DMS53 treated with DMSO at 0.1 percent for 48 hours (cell line): ENCODE results near the gene TADA3.
A peak's percentile ranks its signal among the peaks of the same experiment; 100 is the strongest.

Experiments
- DNase-seq: peaks from one replicate; lab custom pipeline; 2025; ENCODE audit not compliant: unreplicated experiment; lab: John Stamatoyannopoulos, UW

Gene TADA3

GRCh38 chr3:9765865-9766264 lies 26.4 kb downstream of the TADA3 start:
- no peak for DNase-seq

GRCh38 chr3:9762871-9763270 lies 29.4 kb downstream of the TADA3 start:
- no peak for DNase-seq

- no peak for DNase-seq
These were observed 30.4 kb downstream of the TADA3 start for GRCh38 chr3:9761919-9762318.

- no peak for DNase-seq
These were observed 31.3 kb downstream of the TADA3 start for GRCh38 chr3:9760779-9761505.

- no peak for DNase-seq
These were observed 34.8 kb downstream of the TADA3 start for GRCh38 chr3:9757427-9757826.

GRCh38 chr3:9754678-9755077 lies 37.6 kb downstream of the TADA3 start:
- DNase-seq, result no peak

GRCh38 chr3:9750556-9751411 lies 41.5 kb downstream of the TADA3 start:
- no peak for DNase-seq

- DNase-seq, result peak; percentile 51
These were observed 42.4 kb downstream of the TADA3 start, which contains the start of gene OGG1 for GRCh38 chr3:9749645-9750555. Gene OGG1, plus strand, starts transcription at chr3:9749952. Its CDS starts 335 bp downstream, at chr3:9750287.

- DNase-seq, result no peak
These were observed 43.0 kb downstream of the TADA3 start for GRCh38 chr3:9749296-9749644.

GRCh38 chr3:9748031-9748430 lies 44.2 kb downstream of the TADA3 start:
- no peak for DNase-seq

- no peak for DNase-seq
These were observed 45.0 kb downstream of the TADA3 start for GRCh38 chr3:9747267-9747666.

- DNase-seq, result no peak
These were observed 45.9 kb downstream of the TADA3 start for GRCh38 chr3:9746330-9746729.

- DNase-seq, result no peak
These were observed 46.8 kb downstream of the TADA3 start for GRCh38 chr3:9745521-9745920.

GRCh38 chr3:9744162-9744561 lies 48.1 kb downstream of the TADA3 start:
- no peak for DNase-seq

GRCh38 chr3:9743548-9743947 lies 48.7 kb downstream of the TADA3 start:
- no peak for DNase-seq

GRCh38 chr3:9742560-9742959 lies 49.7 kb downstream of the TADA3 start:
- no peak for DNase-seq

- no peak for DNase-seq
These were observed 53.1 kb downstream of the TADA3 start for GRCh38 chr3:9739181-9739580.

GRCh38 chr3:9736831-9737230 lies 55.4 kb downstream of the TADA3 start:
- no peak for DNase-seq

- DNase-seq, result no peak
These were observed 59.5 kb downstream of the TADA3 start for GRCh38 chr3:9732740-9733115.

- no peak for DNase-seq
These were observed 60.1 kb downstream of the TADA3 start for GRCh38 chr3:9732080-9732739.
